ENCODE data around the gene ZNF646.

DNA sequence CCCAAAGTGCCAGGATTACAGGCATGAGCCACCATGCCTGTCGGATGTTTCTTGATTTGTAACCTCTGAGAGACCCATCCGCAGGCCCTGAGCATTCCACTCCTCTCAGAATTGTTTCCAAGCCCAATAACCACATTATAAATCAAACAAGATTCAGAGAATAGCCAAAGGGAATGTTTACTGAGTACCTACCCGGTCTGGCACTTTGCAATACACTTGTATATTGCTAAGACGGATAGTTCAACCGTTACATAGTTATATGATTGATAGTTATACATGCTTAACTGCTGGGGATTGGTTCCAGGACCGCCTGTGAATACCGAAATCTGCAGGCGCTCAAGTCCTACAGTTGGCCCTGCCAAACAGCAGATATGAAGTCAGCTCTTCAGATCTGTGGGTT, 40.2 kb downstream of the ZNF646 start:
- TF ChIP-seq, protein P1, sequence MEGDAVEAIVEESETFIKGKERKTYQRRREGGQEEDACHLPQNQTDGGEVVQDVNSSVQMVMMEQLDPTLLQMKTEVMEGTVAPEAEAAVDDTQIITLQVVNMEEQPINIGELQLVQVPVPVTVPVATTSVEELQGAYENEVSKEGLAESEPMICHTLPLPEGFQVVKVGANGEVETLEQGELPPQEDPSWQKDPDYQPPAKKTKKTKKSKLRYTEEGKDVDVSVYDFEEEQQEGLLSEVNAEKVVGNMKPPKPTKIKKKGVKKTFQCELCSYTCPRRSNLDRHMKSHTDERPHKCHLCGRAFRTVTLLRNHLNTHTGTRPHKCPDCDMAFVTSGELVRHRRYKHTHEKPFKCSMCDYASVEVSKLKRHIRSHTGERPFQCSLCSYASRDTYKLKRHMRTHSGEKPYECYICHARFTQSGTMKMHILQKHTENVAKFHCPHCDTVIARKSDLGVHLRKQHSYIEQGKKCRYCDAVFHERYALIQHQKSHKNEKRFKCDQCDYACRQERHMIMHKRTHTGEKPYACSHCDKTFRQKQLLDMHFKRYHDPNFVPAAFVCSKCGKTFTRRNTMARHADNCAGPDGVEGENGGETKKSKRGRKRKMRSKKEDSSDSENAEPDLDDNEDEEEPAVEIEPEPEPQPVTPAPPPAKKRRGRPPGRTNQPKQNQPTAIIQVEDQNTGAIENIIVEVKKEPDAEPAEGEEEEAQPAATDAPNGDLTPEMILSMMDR (IDR thresholded peaks at IDR 0.05): no peak
- no peak for TF ChIP-seq POLR2A (IDR thresholded peaks at IDR 0.05)
